Neuronal stem cell (in vitro differentiated cells): ENCODE data around the gene CFTR.

Experiments
- DNase-seq: peaks from one replicate; pipeline ENCODE4 v3.0.0-alpha.2; 2013; ENCODE audit warnings: low spot score
- H2AFZ ChIP-seq: one replicate; pipeline ENCODE4 v1.6.1; 2013; ENCODE audit warnings: mild to moderate bottlenecking, low read length, inconsistent platforms
- H2AK5ac ChIP-seq: 2 replicates; pipeline ENCODE4 v1.6.1; 2013; ENCODE audit warnings: low read depth, mild to moderate bottlenecking, inconsistent platforms, low read length, moderate library complexity, mixed read lengths
- H2BK120ac ChIP-seq: 2 replicates; pipeline ENCODE4 v1.6.1; 2013; ENCODE audit warnings: low read depth, mild to moderate bottlenecking, inconsistent platforms, low read length, moderate library complexity, mixed read lengths
- H2BK12ac ChIP-seq: one replicate; pipeline ENCODE4 v1.6.1; 2013; ENCODE audit warnings: low read length, inconsistent platforms
- H2BK15ac ChIP-seq: 2 replicates; pipeline ENCODE4 v1.6.1; 2013; ENCODE audit warnings: mild to moderate bottlenecking, low read length, inconsistent platforms, mixed read lengths
- H2BK5ac ChIP-seq: one replicate; pipeline ENCODE4 v1.6.1; 2013; ENCODE audit warnings: inconsistent platforms, mild to moderate bottlenecking, low read length, moderate library complexity
- H3K14ac ChIP-seq: one replicate; pipeline ENCODE4 v1.6.1; 2013; ENCODE audit warnings: low read length, inconsistent platforms
- H3K18ac ChIP-seq: 2 replicates; pipeline ENCODE4 v1.6.1; 2013; ENCODE audit warnings: low read length, inconsistent platforms
- H3K23ac ChIP-seq: 2 replicates; pipeline ENCODE4 v1.6.1; 2013; ENCODE audit warnings: low read depth, mild to moderate bottlenecking, mixed read lengths, low read length, inconsistent platforms; ENCODE audit not compliant: poor library complexity
- H3K27ac ChIP-seq: replicated peaks from 3 replicates; pipeline ENCODE4 v1.5.1; 2013; ENCODE audit warnings: low read length, inconsistent platforms
- H3K27me3 ChIP-seq, 3 experiments: 2 replicates each; pipeline ENCODE4 v1.6.1; 2013; ENCODE audit warnings: low read length in 3 of 3, mild to moderate bottlenecking in 2 of 3, inconsistent platforms in 1 of 3, low read depth in 1 of 3, mixed read lengths in 1 of 3, moderate library complexity in 1 of 3; ENCODE audit not compliant: control insufficient read depth in 3 of 3, insufficient read depth in 3 of 3
- H3K36me3 ChIP-seq, 2 donors: replicated peaks in 1 of 2; 2 replicates each; pipeline ENCODE4 v1.6.1; 2013; ENCODE audit warnings: low read length in 2 of 2; ENCODE audit not compliant: control insufficient read depth in 2 of 2, insufficient read depth in 2 of 2
- H3K4ac ChIP-seq: 2 replicates; pipeline ENCODE4 v1.6.1; 2013; ENCODE audit warnings: inconsistent platforms, mild to moderate bottlenecking, low read length, moderate library complexity
- H3K4me1 ChIP-seq, 2 donors: 1 replicate in 1 of 2; 2 replicates in 1 of 2; pipeline ENCODE4 v1.6.1; 2013; ENCODE audit warnings: low read length in 2 of 2, low read depth in 1 of 2; ENCODE audit not compliant: control insufficient read depth in 2 of 2, insufficient read depth in 1 of 2
- H3K4me2 ChIP-seq: one replicate; pipeline ENCODE4 v1.6.1; 2013; ENCODE audit warnings: mild to moderate bottlenecking, low read length, inconsistent platforms; ENCODE audit not compliant: insufficient read depth, poor library complexity, severe bottlenecking
- H3K4me3 ChIP-seq, 2 donors: 2 replicates each; pipeline ENCODE4 v1.5.1; 2013; ENCODE audit warnings: low read length in 2 of 2, mild to moderate bottlenecking in 2 of 2, inconsistent platforms in 1 of 2, moderate library complexity in 1 of 2
- H3K79me1 ChIP-seq: one replicate; pipeline ENCODE4 v1.6.1; 2013; ENCODE audit warnings: low read depth, mild to moderate bottlenecking, inconsistent platforms, low read length, moderate library complexity
- H3K9ac ChIP-seq: one replicate; pipeline ENCODE4 v1.6.1; 2013; ENCODE audit warnings: mild to moderate bottlenecking, low read depth, low read length, inconsistent platforms; ENCODE audit not compliant: poor library complexity
- H3K9me3 ChIP-seq, 2 donors: replicated peaks in 1 of 2; 2 replicates each; pipeline versions ENCODE3 to v1.6.1; 2013; ENCODE audit warnings: low read length in 2 of 2, mild to moderate bottlenecking in 2 of 2, inconsistent platforms in 1 of 2, low read depth in 1 of 2, mixed read lengths in 1 of 2, moderate library complexity in 1 of 2; ENCODE audit not compliant: control insufficient read depth in 2 of 2, insufficient read depth in 1 of 2
- H4K8ac ChIP-seq: one replicate; pipeline ENCODE4 v1.6.1; 2013; ENCODE audit warnings: low read depth, mild to moderate bottlenecking, inconsistent platforms, low read length, moderate library complexity
- H4K91ac ChIP-seq: one replicate; pipeline ENCODE4 v1.6.1; 2013; ENCODE audit warnings: low read length, low read depth, mild to moderate bottlenecking, inconsistent platforms; ENCODE audit not compliant: poor library complexity
- WGBS, 2 donors: extraction: QIAGEN DNeasy Blood & Tissue Kit; methylation state at CpG; one replicate each; pipeline ENCODE4 v1.1.7; 2013; ENCODE audit warnings: missing lambda C conversion rate in 2 of 2, mixed read lengths in 1 of 2; ENCODE audit not compliant: insufficient read length in 2 of 2, insufficient replicate concordance in 1 of 2; ENCODE audit errors: extremely low coverage in 2 of 2; 5-methylcytosine and 5-hydroxymethylcytosine counted together

CFTR gene

DNA sequence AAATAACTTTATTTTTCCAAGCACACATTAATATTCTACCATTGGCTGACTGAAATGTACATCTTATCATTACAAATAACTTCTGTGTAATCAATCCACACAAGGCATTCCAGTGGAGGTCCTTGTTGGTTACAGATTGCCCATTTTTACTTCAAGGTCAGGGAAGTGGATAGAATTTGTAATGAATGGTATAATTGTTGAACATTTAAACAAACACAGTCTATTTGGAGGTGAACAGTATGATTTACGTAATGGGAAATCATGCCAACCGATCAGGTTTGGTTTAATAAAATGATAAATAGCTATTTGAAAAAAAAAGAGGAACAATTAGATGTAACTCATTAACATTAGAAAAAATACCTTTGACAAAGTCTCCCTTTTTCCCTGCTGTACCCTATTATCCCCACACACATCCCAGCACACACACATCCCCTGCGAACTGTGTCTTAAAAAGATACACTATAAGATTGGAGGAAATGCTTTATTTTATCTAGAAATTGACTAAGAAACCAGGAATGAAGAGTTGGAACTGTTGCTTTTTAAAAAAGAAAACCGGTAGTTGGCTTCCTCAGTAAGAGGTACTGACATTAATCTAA, 33.5 kb upstream of the CFTR start:
- no peak overlapping the region for H2BK5ac ChIP-seq
- no peak for DNase-seq
- H3K4ac ChIP-seq: no peak overlapping the region
- H3K23ac ChIP-seq: no peak overlapping the region
- H3K18ac ChIP-seq: no peak overlapping the region
- H3K27me3 ChIP-seq: no peaks in the 10 kb centered on the region
- H2AK5ac ChIP-seq: no peak overlapping the region
- no peak overlapping the region for H2BK15ac ChIP-seq
- peaks cover 0 to 2% of the 10 kb centered on the region in 2 donors for H3K9me3 ChIP-seq
- H3K4me1 ChIP-seq: no peaks in the 10 kb centered on the region
- no CpG with 5 or more reads among the region's 4 CpGs for WGBS, 2 donors
- no peak overlapping the region for H2AFZ ChIP-seq
- H4K8ac ChIP-seq: no peak overlapping the region
- H3K79me1 ChIP-seq: no peaks in the 10 kb centered on the region
- H3K4me3 ChIP-seq: no peak overlapping the region
- H3K4me2 ChIP-seq: no peak overlapping the region
- no peak overlapping the region for H3K27ac ChIP-seq
- H3K14ac ChIP-seq: no peak overlapping the region
- no peaks in the 10 kb centered on the region for H3K36me3 ChIP-seq
- no peak overlapping the region for H4K91ac ChIP-seq
- no peak overlapping the region for H2BK12ac ChIP-seq
- no peak overlapping the region for H2BK120ac ChIP-seq
- H3K9ac ChIP-seq: no peak overlapping the region

DNA sequence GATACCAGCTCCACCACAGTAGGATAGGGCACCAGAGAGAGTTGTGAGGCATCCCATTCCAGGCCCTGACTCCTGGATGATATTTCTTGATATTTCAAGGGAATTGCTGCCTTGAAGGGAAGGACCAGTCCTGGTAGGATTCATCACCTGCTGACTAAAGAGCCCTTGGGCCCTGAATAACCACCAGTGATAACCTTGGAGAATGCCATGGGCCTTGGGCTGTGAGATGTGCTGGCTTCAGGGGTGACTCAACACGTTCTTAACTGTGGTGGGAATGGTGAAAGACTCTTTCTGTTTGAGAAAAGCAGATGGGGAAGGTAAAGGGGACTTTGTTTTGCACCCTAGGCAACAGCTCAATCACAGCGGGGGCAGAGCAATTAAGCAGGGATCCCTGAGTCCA, 31.2 kb upstream of the CFTR start:
- no peak overlapping the region for H4K8ac ChIP-seq
- no peak overlapping the region for H3K14ac ChIP-seq
- H3K23ac ChIP-seq: no peak overlapping the region
- no peaks in the 10 kb centered on the region for H3K36me3 ChIP-seq
- H3K18ac ChIP-seq: no peak overlapping the region
- no peaks in the 10 kb centered on the region for H3K79me1 ChIP-seq
- no peak overlapping the region for H3K27ac ChIP-seq
- H3K9me3 ChIP-seq: no peaks in the 10 kb centered on the region
- H4K91ac ChIP-seq: no peak overlapping the region
- no CpG with 5 or more reads among the region's 2 CpGs for WGBS, 2 donors
- no peak overlapping the region for H3K4ac ChIP-seq
- no peak overlapping the region for H2BK5ac ChIP-seq
- H3K4me2 ChIP-seq: no peak overlapping the region
- DNase-seq: no peak
- H3K4me1 ChIP-seq: no peaks in the 10 kb centered on the region
- H2BK120ac ChIP-seq: no peak overlapping the region
- no peak overlapping the region for H2BK12ac ChIP-seq
- H3K9ac ChIP-seq: no peak overlapping the region
- H2AK5ac ChIP-seq: no peak overlapping the region
- H2BK15ac ChIP-seq: no peak overlapping the region
- no peaks in the 10 kb centered on the region for H3K27me3 ChIP-seq
- no peak overlapping the region for H3K4me3 ChIP-seq
- H2AFZ ChIP-seq: no peak overlapping the region

DNA sequence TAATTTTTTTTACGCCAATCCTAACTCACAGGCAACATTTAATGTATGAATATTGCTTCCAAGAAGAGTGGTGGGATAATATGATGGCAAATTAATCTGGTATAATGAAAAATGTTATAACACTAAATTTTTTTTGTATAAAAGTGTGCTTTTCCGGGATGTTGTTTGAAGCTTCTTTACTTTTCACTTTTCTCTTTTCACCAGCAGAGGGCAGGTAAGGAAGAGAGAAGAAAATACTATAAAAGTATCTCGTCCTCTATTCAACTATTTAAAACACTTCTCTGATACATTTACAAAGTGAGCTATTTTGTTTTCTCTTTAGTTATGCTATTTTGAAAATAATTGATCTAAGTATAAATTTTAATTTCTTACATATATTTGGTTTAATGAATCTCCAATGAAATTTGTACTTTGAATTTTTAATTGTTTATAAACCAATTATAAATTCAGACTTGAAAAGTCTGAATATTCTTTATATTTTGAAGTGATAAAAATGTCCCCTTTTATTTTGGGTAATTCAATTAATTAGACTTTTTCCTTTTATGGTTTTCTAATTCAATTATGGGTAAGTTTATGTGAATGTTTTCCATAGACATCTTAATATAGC, 20.7 kb upstream of the CFTR start:
- Histone ChIP-seq H3K79me1 (no peaks in the 10 kb centered on the region), H3K18ac (no peak overlapping the region), H3K4me2 (no peak overlapping the region), H2BK120ac (no peak overlapping the region), H4K91ac (no peak overlapping the region), H3K23ac (no peak overlapping the region), H3K14ac (no peak overlapping the region), H3K27me3 (no peaks in the 10 kb centered on the region), H2AK5ac (no peak overlapping the region), H2AFZ (no peak overlapping the region), H3K9ac (no peak overlapping the region), H3K9me3 (no peaks in the 10 kb centered on the region), H2BK12ac (no peak overlapping the region), H2BK5ac (no peak overlapping the region), H3K4me3 (no peak overlapping the region), H2BK15ac (no peak overlapping the region), H3K4me1 (no peaks in the 10 kb centered on the region), H3K27ac (no peak overlapping the region), H3K4ac (no peak overlapping the region), H4K8ac (no peak overlapping the region), H3K36me3 (no peaks in the 10 kb centered on the region)
- no CpG with 5 or more reads among the region's 3 CpGs for WGBS, 2 donors
- DNase-seq: no peak

DNA sequence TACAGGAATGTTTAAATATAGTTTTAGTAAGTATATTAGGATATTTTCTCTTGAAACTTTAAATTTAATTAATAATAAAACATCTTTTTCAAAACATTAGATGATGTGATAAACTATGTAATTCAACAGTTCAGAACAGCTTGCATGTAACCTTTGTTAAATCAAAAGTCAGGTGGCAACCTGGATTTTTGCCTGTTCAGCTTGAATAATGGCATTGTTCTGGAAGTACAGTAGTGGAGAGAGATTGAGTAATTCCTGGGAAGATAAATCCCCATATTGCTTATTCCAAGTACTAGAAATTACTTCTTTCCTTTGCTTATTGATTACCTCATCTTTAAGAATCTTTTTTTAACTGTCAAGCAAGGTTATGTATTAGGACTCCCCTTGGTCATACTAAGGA, 20.1 kb upstream of the CFTR start:
- H3K36me3 ChIP-seq: no peaks in the 10 kb centered on the region
- H3K27ac ChIP-seq: no peak overlapping the region
- no peak overlapping the region for H3K4me2 ChIP-seq
- H3K27me3 ChIP-seq: no peaks in the 10 kb centered on the region
- H2BK12ac ChIP-seq: no peak overlapping the region
- no peaks in the 10 kb centered on the region for H3K9me3 ChIP-seq
- no peak overlapping the region for H3K23ac ChIP-seq
- no peak for DNase-seq
- no peaks in the 10 kb centered on the region for H3K79me1 ChIP-seq
- H4K8ac ChIP-seq: no peak overlapping the region
- H3K9ac ChIP-seq: no peak overlapping the region
- no peak overlapping the region for H2BK5ac ChIP-seq
- H3K18ac ChIP-seq: no peak overlapping the region
- no peak overlapping the region for H2AK5ac ChIP-seq
- no peak overlapping the region for H3K4me3 ChIP-seq
- no peak overlapping the region for H3K14ac ChIP-seq
- H2AFZ ChIP-seq: no peak overlapping the region
- H2BK120ac ChIP-seq: no peak overlapping the region
- H4K91ac ChIP-seq: no peak overlapping the region
- no peaks in the 10 kb centered on the region for H3K4me1 ChIP-seq
- no peak overlapping the region for H3K4ac ChIP-seq
- no peak overlapping the region for H2BK15ac ChIP-seq
